ENCODE measurements around the gene SUPT3H.

- TF ChIP-seq EZH2 (IDR thresholded peaks at IDR 0.05), result no peak
- no peak for TF ChIP-seq POLR2AphosphoS5 (IDR thresholded peaks at IDR 0.05; ENCODE audit: borderline replicate concordance, low read depth, low read length)
Observed at GRCh38 chr6:44932651-44933091, 445.1 kb downstream of the SUPT3H start.

Data from SK-N-MC (cell line).